Measurements from ENCODE around the gene TBC1D1. TPM values are rescaled to one million over a fixed set of nuclear protein-coding genes. Genes with fewer than 3 reads are reported as not detected.

TBC1D1 gene
- total RNA-seq, 4 donors from 2014 or later: 111 to 176 (median 142) TPM

DNA sequence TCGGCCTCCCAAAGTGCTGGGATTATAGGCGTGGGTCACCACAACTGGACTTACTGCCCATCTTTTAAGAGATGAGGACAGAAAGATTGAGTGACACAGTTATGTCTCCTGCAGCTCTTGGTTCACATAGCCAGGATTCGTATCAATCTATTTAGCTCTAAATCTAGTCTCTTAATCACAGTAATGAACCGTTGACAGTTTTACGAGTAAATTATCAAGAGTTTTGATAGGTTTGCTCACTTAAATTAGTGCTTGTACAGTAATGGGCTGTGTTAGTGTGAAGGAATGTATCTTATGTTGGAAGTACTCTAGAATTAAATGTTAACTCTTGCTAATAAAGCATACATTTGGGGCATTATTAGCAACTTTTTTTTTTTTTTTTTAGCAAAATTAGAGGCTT, 175.0 kb downstream of the TBC1D1 start:
- Histone ChIP-seq H3K27ac (no peak overlapping the region), H3K9me3 (no peaks in the 10 kb centered on the region), H3K4me1 (peaks cover 0 to 5% of the 10 kb centered on the region in 2 donors), H3K27me3 (no peaks in the 10 kb centered on the region), H3K36me3 (peaks cover 0 to 7% of the 10 kb centered on the region in 2 donors), H3K4me3 (no peak overlapping the region)
- TF ChIP-seq, protein P1, sequence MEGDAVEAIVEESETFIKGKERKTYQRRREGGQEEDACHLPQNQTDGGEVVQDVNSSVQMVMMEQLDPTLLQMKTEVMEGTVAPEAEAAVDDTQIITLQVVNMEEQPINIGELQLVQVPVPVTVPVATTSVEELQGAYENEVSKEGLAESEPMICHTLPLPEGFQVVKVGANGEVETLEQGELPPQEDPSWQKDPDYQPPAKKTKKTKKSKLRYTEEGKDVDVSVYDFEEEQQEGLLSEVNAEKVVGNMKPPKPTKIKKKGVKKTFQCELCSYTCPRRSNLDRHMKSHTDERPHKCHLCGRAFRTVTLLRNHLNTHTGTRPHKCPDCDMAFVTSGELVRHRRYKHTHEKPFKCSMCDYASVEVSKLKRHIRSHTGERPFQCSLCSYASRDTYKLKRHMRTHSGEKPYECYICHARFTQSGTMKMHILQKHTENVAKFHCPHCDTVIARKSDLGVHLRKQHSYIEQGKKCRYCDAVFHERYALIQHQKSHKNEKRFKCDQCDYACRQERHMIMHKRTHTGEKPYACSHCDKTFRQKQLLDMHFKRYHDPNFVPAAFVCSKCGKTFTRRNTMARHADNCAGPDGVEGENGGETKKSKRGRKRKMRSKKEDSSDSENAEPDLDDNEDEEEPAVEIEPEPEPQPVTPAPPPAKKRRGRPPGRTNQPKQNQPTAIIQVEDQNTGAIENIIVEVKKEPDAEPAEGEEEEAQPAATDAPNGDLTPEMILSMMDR (IDR thresholded peaks at IDR 0.05 in 4 of 5, conservative IDR thresholded peaks at IDR 0.05 in 1 of 5): no peak
- TF ChIP-seq POLR2A (IDR thresholded peaks at IDR 0.05): no peak
- intact Hi-C loops (cut with DNase I; ENCODE audit: low total_unique reads): loop anchor here (10.0 kb wide), 1 partner anchor 69 kb away; no protein-coding TSS in a partner anchor
- in situ Hi-C loops (cut with MboI; ENCODE audit: low sequenced_read_pairs in 4 of 4): loop anchor here (10.0 to 25.0 kb wide), 4 partner anchors 109 to 671 kb away; no protein-coding TSS in a partner anchor
- DNase-seq: no peak
- no peak for ATAC-seq

GRCh38 chr4:38067499-38067898, 176.6 kb downstream of the TBC1D1 start:
- Histone ChIP-seq H3K36me3 (peaks cover 0 to 7% of the 10 kb centered on the region in 2 donors), H3K4me1 (peaks cover 11 to 12% of the 10 kb centered on the region in 2 donors), H3K4me3 (no peak overlapping the region), H3K27ac (no peak overlapping the region), H3K27me3 (no peaks in the 10 kb centered on the region), H3K9me3 (no peaks in the 10 kb centered on the region)
- DNase-seq: no peak
- in situ Hi-C loops (cut with MboI; ENCODE audit: low sequenced_read_pairs in 4 of 4) (loop anchor here (10.0 to 25.0 kb wide), 4 partner anchors 107 to 670 kb away; no protein-coding TSS in a partner anchor), intact Hi-C loops (cut with DNase I; ENCODE audit: low total_unique reads) (loop anchor here (10.0 kb wide), 1 partner anchor 67 kb away; no protein-coding TSS in a partner anchor)
- no peak for TF ChIP-seq POLR2A (IDR thresholded peaks at IDR 0.05)
- TF ChIP-seq, protein P1 (IDR thresholded peaks at IDR 0.05 in 4 of 5, conservative IDR thresholded peaks at IDR 0.05 in 1 of 5): no peak
- ATAC-seq: no peak

GRCh38 chr4:38068107-38068506, 177.2 kb downstream of the TBC1D1 start:
- intact Hi-C loops (cut with DNase I; ENCODE audit: low total_unique reads): loop anchor here (10.0 kb wide), 1 partner anchor 67 kb away; no protein-coding TSS in a partner anchor
- Histone ChIP-seq H3K4me1 (peaks cover 13 to 15% of the 10 kb centered on the region in 2 donors), H3K27me3 (no peaks in the 10 kb centered on the region), H3K36me3 (peaks cover 0 to 7% of the 10 kb centered on the region in 2 donors), H3K9me3 (no peaks in the 10 kb centered on the region), H3K4me3 (no peak overlapping the region), H3K27ac (no peak overlapping the region)
- TF ChIP-seq POLR2A (IDR thresholded peaks at IDR 0.05): no peak
- TF ChIP-seq, protein P1 (IDR thresholded peaks at IDR 0.05 in 4 of 5, conservative IDR thresholded peaks at IDR 0.05 in 1 of 5): no peak
- ATAC-seq (no peak), DNase-seq (no peak)
- in situ Hi-C loops (cut with MboI; ENCODE audit: low sequenced_read_pairs in 4 of 4): loop anchor here (10.0 to 25.0 kb wide), 4 partner anchors 107 to 669 kb away; no protein-coding TSS in a partner anchor

DNA sequence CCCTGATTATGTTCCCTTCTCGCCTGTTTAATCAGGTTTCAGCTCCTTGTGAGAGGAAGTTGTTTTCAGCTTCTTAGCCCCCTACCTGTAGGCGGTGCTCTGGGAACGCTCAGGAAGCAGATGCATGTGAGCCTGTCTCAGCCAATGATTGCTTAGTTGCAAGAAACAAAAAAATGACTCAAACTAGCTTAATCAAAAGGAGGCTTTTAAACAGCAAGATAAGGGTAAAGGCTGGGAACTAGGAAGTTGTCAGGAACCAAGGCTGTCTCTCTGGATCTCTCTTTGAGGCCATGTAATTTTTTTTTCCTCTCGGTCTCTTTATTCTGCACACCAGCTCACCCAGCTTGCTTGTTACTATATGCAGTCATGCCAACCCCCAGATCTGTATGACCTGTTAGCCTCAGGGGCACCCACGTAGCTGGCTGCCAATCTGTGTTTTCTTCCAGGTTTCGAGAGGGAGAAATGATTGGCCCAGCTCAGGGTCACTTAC, 178.4 kb downstream of the TBC1D1 start:
- H3K9me3 ChIP-seq: no peaks in the 10 kb centered on the region
- H3K27ac ChIP-seq: no peak overlapping the region
- TF ChIP-seq POLR2A (IDR thresholded peaks at IDR 0.05): no peak
- TF ChIP-seq, protein P1 (IDR thresholded peaks at IDR 0.05 in 4 of 5, conservative IDR thresholded peaks at IDR 0.05 in 1 of 5): no peak
- H3K27me3 ChIP-seq: no peaks in the 10 kb centered on the region
- DNase-seq (no peak), ATAC-seq (no peak)
- peaks cover 21 to 25% of the 10 kb centered on the region in 2 donors for H3K4me1 ChIP-seq
- intact Hi-C loops (cut with DNase I; ENCODE audit: low total_unique reads): loop anchor here (10.0 kb wide), 1 partner anchor 65 kb away; no protein-coding TSS in a partner anchor
- no peak overlapping the region for H3K4me3 ChIP-seq
- H3K36me3 ChIP-seq: peaks cover 0 to 7% of the 10 kb centered on the region in 2 donors
- in situ Hi-C loops (cut with MboI; ENCODE audit: low sequenced_read_pairs in 4 of 4): loop anchor here (10.0 to 25.0 kb wide), 4 partner anchors 105 to 668 kb away; no protein-coding TSS in a partner anchor
